Measurements from ENCODE around the gene RHOC.

Gene RHOC

DNA sequence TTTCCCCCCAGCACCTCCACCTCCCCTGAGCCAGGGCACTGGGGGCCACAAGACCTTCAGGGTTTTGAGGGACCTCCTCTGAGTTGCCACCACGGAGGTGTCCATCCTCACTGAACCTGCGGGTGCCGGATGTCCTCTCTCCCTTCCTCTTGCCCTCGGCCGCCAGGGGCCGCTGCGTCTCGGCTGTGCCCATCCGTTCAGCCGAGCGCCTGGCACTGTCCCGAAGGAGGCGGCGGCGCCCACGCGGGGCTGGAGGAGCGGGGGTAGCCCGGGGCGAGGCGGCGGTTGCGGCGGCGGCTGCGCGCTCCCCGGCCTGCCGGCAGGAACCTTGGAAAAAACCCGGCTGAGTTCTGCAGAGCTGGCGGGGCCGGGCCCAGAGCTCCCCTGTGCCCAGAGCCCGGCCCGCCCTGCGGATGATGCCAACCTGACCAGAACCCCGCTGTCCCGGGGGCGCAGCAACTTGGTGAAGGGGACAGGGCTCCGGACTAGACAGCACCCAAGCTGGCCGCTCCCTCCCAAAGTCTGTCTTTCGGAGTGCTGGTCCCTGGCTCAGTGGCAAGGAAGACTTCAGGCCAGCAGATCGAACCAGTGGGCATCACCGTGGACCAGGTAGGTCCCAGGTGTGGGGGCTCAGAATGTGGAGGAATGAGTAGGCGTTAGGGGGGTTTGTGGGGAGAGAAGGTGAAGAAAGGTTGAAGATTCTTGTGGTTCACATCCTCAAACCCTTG lies 11.9 kb upstream of the RHOC start:
- peaks cover 14% of the 10 kb centered on the region for H3K27me3 ChIP-seq (ENCODE audit: insufficient read depth, low read length, poor library complexity)
- ATAC-seq (ENCODE audit: insufficient read depth, low read depth) (peak; percentile 68), DNase-seq (peak; percentile 80)
- H3K9ac ChIP-seq (ENCODE audit: low read depth, low read length), result peak overlapping the region; percentile 23; the same call in 1 of the 2 replicates
- H2AFZ ChIP-seq (ENCODE audit: low read depth, low read length), result peak overlapping the region; percentile 70
- no peaks in the 10 kb centered on the region for H3K79me2 ChIP-seq (ENCODE audit: insufficient read depth, low read length)
- no peak overlapping the region for H3K27ac ChIP-seq (ENCODE audit: low read length)
- H3K4me3 ChIP-seq (ENCODE audit: low read depth in 1 of 2, low read length in 2 of 2), result peak overlapping the region in 1 of 2 experiments; percentile 29; a peak in 1 of 4 replicates
- TF ChIP-seq, protein P1, sequence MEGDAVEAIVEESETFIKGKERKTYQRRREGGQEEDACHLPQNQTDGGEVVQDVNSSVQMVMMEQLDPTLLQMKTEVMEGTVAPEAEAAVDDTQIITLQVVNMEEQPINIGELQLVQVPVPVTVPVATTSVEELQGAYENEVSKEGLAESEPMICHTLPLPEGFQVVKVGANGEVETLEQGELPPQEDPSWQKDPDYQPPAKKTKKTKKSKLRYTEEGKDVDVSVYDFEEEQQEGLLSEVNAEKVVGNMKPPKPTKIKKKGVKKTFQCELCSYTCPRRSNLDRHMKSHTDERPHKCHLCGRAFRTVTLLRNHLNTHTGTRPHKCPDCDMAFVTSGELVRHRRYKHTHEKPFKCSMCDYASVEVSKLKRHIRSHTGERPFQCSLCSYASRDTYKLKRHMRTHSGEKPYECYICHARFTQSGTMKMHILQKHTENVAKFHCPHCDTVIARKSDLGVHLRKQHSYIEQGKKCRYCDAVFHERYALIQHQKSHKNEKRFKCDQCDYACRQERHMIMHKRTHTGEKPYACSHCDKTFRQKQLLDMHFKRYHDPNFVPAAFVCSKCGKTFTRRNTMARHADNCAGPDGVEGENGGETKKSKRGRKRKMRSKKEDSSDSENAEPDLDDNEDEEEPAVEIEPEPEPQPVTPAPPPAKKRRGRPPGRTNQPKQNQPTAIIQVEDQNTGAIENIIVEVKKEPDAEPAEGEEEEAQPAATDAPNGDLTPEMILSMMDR (IDR thresholded peaks at IDR 0.05; ENCODE audit: borderline replicate concordance, extremely low read depth, low read length, poor library complexity, severe bottlenecking), result peak; percentile 97
- peak; percentile 70 for TF ChIP-seq EZH2 (IDR thresholded peaks at IDR 0.05; ENCODE audit: borderline replicate concordance, low read depth, low read length, severe bottlenecking)
- H3K4me2 ChIP-seq (ENCODE audit: insufficient read depth, low read length), result peak overlapping the region; percentile 61
- no peaks in the 10 kb centered on the region for H3K9me3 ChIP-seq (ENCODE audit: insufficient read depth, low read length, severe bottlenecking)
- peaks cover 2% of the 10 kb centered on the region; the same call in 1 of the 2 replicates for H4K20me1 ChIP-seq (ENCODE audit: insufficient read depth, low read length)
- H3K4me1 ChIP-seq (ENCODE audit: insufficient read depth, low read length), result peaks cover 29% of the 10 kb centered on the region
- H3K36me3 ChIP-seq (ENCODE audit: insufficient read depth, low read length), result no peaks in the 10 kb centered on the region

DNA sequence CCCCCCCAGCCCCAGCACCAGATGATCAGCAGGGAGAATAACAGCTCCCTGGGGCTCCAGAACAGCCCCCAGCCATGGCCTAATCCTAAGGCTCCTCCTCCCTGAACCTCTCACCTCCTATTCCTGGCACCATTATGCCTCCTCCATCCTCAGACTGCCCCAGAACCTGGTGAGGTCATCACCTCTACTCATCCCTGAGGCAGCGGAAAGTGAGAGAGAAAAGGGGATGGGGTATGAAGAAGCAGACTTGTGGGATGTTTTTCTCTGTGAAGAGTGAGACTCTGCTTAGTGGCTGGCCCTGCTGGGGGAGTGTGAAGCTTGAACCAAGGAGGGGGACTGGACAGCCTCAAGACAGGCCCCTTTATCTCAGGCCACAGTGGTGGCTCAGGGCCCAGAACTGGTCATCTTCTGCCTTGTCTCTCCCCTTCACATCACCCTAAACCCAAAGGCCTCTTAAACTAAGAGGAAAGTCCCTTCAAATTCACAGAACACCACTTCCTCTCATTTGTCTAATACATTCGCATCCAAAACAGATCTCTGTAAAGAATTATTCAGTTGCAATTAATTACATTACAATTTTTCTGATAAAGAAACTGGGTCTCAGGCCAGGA lies 10.4 kb upstream of the RHOC start:
- no peak for TF ChIP-seq EZH2 (IDR thresholded peaks at IDR 0.05; ENCODE audit: borderline replicate concordance, low read depth, low read length, severe bottlenecking)
- TF ChIP-seq, protein P1 (IDR thresholded peaks at IDR 0.05; ENCODE audit: borderline replicate concordance, extremely low read depth, low read length, poor library complexity, severe bottlenecking), result no peak
- H2AFZ ChIP-seq (ENCODE audit: low read depth, low read length), result no peak overlapping the region
- peaks cover 14% of the 10 kb centered on the region for H3K27me3 ChIP-seq (ENCODE audit: insufficient read depth, low read length, poor library complexity)

DNA sequence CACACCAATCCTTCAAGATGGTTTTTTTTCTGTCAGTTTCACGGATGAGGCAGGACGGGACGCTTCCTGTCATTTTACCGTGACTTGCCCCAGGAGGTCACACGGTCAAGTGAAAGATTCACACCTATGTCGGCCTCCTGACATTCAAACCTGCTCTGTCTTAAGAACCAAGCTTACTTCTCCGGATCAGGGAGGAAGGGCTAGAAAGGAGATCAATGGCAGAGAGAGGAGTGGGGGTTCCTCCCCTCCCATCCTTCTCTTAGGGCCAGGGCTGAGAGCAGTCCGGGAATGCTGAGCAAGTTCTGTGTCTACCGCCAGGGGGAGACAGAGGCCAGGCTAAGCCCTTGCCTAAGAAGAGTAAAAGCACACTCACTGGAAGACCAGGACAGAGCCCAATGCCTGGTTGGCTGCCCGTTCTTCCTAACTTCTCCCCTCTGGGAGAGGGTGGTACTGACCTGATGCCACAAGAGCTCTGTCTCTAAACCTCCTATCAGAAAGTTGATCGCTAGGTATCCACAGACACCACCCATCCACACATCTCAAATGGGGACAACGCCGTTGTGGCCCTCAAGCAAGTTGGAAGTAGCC lies 9.3 kb upstream of the RHOC start:
- H2AFZ ChIP-seq (ENCODE audit: low read depth, low read length), result peak overlapping the region; percentile 76

More for the DNA sequence above, 10.4 kb upstream of the RHOC start:
- Histone ChIP-seq H3K4me2 (ENCODE audit: insufficient read depth, low read length) (no peak overlapping the region), H3K9ac (ENCODE audit: low read depth, low read length) (no peak overlapping the region), H4K20me1 (ENCODE audit: insufficient read depth, low read length) (no peaks in the 10 kb centered on the region; the same call in 1 of the 2 replicates), H3K4me3 (ENCODE audit: low read depth in 1 of 2, low read length in 2 of 2) (no peak overlapping the region), H3K79me2 (ENCODE audit: insufficient read depth, low read length) (no peaks in the 10 kb centered on the region), H3K27ac (ENCODE audit: low read length) (no peak overlapping the region), H3K9me3 (ENCODE audit: insufficient read depth, low read length, severe bottlenecking) (no peaks in the 10 kb centered on the region), H3K36me3 (ENCODE audit: insufficient read depth, low read length) (no peaks in the 10 kb centered on the region), H3K4me1 (ENCODE audit: insufficient read depth, low read length) (peaks cover 29% of the 10 kb centered on the region)
- DNase-seq (no peak), ATAC-seq (ENCODE audit: insufficient read depth, low read depth) (no peak)

More for the DNA sequence above, 9.3 kb upstream of the RHOC start:
- no peaks in the 10 kb centered on the region; the same call in 1 of the 2 replicates for H4K20me1 ChIP-seq (ENCODE audit: insufficient read depth, low read length)
- DNase-seq (peak; percentile 86), ATAC-seq (ENCODE audit: insufficient read depth, low read depth) (peak; percentile 68)
- no peak overlapping the region; the same call in 1 of the 2 replicates for H3K27ac ChIP-seq (ENCODE audit: low read length)
- no peaks in the 10 kb centered on the region for H3K9me3 ChIP-seq (ENCODE audit: insufficient read depth, low read length, severe bottlenecking)
- peaks cover 29% of the 10 kb centered on the region for H3K4me1 ChIP-seq (ENCODE audit: insufficient read depth, low read length)
- H3K79me2 ChIP-seq (ENCODE audit: insufficient read depth, low read length), result no peaks in the 10 kb centered on the region
- H3K9ac ChIP-seq (ENCODE audit: low read depth, low read length), result peak overlapping the region; percentile 49; the same call in 1 of the 2 replicates
- no peak for TF ChIP-seq EZH2 (IDR thresholded peaks at IDR 0.05; ENCODE audit: borderline replicate concordance, low read depth, low read length, severe bottlenecking)
- TF ChIP-seq, protein P1 (IDR thresholded peaks at IDR 0.05; ENCODE audit: borderline replicate concordance, extremely low read depth, low read length, poor library complexity, severe bottlenecking), result peak; percentile 99
- H3K4me2 ChIP-seq (ENCODE audit: insufficient read depth, low read length), result peak overlapping the region; percentile 100
- peak overlapping the region; percentile 33 to 80; a peak in 3 of 4 replicates for H3K4me3 ChIP-seq (ENCODE audit: low read depth in 1 of 2, low read length in 2 of 2)
- peaks cover 14% of the 10 kb centered on the region for H3K27me3 ChIP-seq (ENCODE audit: insufficient read depth, low read length, poor library complexity)
- H3K36me3 ChIP-seq (ENCODE audit: insufficient read depth, low read length), result no peaks in the 10 kb centered on the region

Data from DND-41 (cell line).